H9 (cell line): Measurements from ENCODE around the gene RAI1. TPM values are rescaled to one million over a fixed set of nuclear protein-coding genes. Genes with fewer than 3 reads are reported as not detected.

Experiments used
- DNase-seq: peaks from one replicate; pipeline ENCODE4 v3.0.0-alpha.2; 2017
- H2AFZ ChIP-seq: one replicate; pipeline ENCODE4 v1.6.1; 2013; ENCODE audit warnings: mild to moderate bottlenecking, low read length, control low read depth, moderate library complexity
- H2AK5ac ChIP-seq: 2 replicates; pipeline ENCODE4 v1.6.1; 2013; ENCODE audit warnings: low read length, control low read depth, mixed read lengths; ENCODE audit not compliant: insufficient read length
- H2BK120ac ChIP-seq: one replicate; pipeline ENCODE4 v1.6.1; 2013; ENCODE audit warnings: low read depth, mild to moderate bottlenecking, low read length, control low read depth, inconsistent platforms; ENCODE audit not compliant: poor library complexity, severe bottlenecking
- H2BK12ac ChIP-seq: 2 replicates; pipeline ENCODE4 v1.6.1; 2013; ENCODE audit warnings: low read length, control low read depth, mixed read lengths, low read depth; ENCODE audit not compliant: insufficient read length
- H2BK15ac ChIP-seq: 2 replicates; pipeline ENCODE4 v1.6.1; 2013; ENCODE audit warnings: low read depth, low read length, control low read depth
- H2BK20ac ChIP-seq: one replicate; pipeline ENCODE4 v1.6.1; 2013; ENCODE audit warnings: low read depth, mild to moderate bottlenecking, low read length, control low read depth, inconsistent platforms; ENCODE audit not compliant: poor library complexity, severe bottlenecking
- H2BK5ac ChIP-seq: 2 replicates; pipeline ENCODE4 v1.6.1; 2013; ENCODE audit warnings: low read length, control low read depth, mixed read lengths; ENCODE audit not compliant: insufficient read length
- H3K14ac ChIP-seq: 2 replicates; pipeline ENCODE4 v1.6.1; 2013; ENCODE audit warnings: low read length, control low read depth; ENCODE audit not compliant: insufficient read depth
- H3K18ac ChIP-seq: 2 replicates; pipeline ENCODE4 v1.6.1; 2013; ENCODE audit warnings: low read depth, mild to moderate bottlenecking, mixed read lengths, low read length, control low read depth; ENCODE audit not compliant: insufficient read length
- H3K23ac ChIP-seq: 2 replicates; pipeline ENCODE4 v1.6.1; 2013; ENCODE audit warnings: low read length, control low read depth, mixed read lengths, low read depth; ENCODE audit not compliant: insufficient read length
- H3K23me2 ChIP-seq: 2 replicates; pipeline ENCODE4 v1.6.1; 2013; ENCODE audit warnings: low read depth, mild to moderate bottlenecking, mixed read lengths, low read length, control low read depth; ENCODE audit not compliant: insufficient read length, poor library complexity, severe bottlenecking
- H3K27ac ChIP-seq: 2 replicates; pipeline ENCODE4 v1.5.1; 2013; ENCODE audit warnings: low read length, control low read depth, mixed read lengths, low read depth; ENCODE audit not compliant: insufficient read length
- H3K27me3 ChIP-seq: 2 replicates; pipeline ENCODE4 v1.6.1; 2013; ENCODE audit warnings: low read length, control low read depth, inconsistent platforms; ENCODE audit not compliant: insufficient read depth
- H3K4ac ChIP-seq: 2 replicates; pipeline ENCODE4 v1.6.1; 2013; ENCODE audit warnings: low read depth, mild to moderate bottlenecking, control low read depth, inconsistent platforms, low read length, moderate library complexity
- H3K4me1 ChIP-seq: 2 replicates; pipeline ENCODE4 v1.6.1; 2013; ENCODE audit warnings: low read length, control low read depth, inconsistent platforms; ENCODE audit not compliant: insufficient read depth
- H3K4me2 ChIP-seq: 2 replicates; pipeline ENCODE4 v1.6.1; 2013; ENCODE audit warnings: low read length, control low read depth, mixed read lengths; ENCODE audit not compliant: insufficient read length, insufficient read depth
- H3K56ac ChIP-seq: 2 replicates; pipeline ENCODE4 v1.6.1; 2013; ENCODE audit warnings: low read depth, mild to moderate bottlenecking, mixed read lengths, low read length, control low read depth; ENCODE audit not compliant: insufficient read length
- H3K79me1 ChIP-seq: 2 replicates; pipeline ENCODE4 v1.6.1; 2013; ENCODE audit warnings: low read depth, mild to moderate bottlenecking, moderate library complexity, low read length, control low read depth, inconsistent platforms; ENCODE audit not compliant: insufficient read depth, poor library complexity, severe bottlenecking
- H3K79me2 ChIP-seq: 2 replicates; pipeline ENCODE4 v1.6.1; 2013; ENCODE audit warnings: low read length, control low read depth, inconsistent platforms; ENCODE audit not compliant: insufficient read depth
- H3K9ac ChIP-seq: 2 replicates; pipeline ENCODE4 v1.6.1; 2013; ENCODE audit warnings: low read length, control low read depth, mixed read lengths; ENCODE audit not compliant: insufficient read length; ENCODE audit errors: extremely low read depth
- H3K9me3 ChIP-seq: one replicate; pipeline ENCODE4 v1.6.1; 2013; ENCODE audit warnings: low read depth, low read length, inconsistent platforms; ENCODE audit not compliant: control insufficient read depth
- H3T11ph ChIP-seq: one replicate; pipeline ENCODE4 v1.6.1; 2013; ENCODE audit warnings: mild to moderate bottlenecking, low read length, control low read depth, inconsistent platforms
- H4K20me1 ChIP-seq: one replicate; pipeline ENCODE4 v1.6.1; 2013; ENCODE audit not compliant: control insufficient read depth, insufficient read length, insufficient read depth
- H4K5ac ChIP-seq: 2 replicates; pipeline ENCODE4 v1.6.1; 2013; ENCODE audit warnings: low read depth, mild to moderate bottlenecking, mixed read lengths, low read length, control low read depth; ENCODE audit not compliant: insufficient read length
- H4K8ac ChIP-seq: replicated peaks from 2 replicates; pipeline ENCODE4 v1.6.1; 2013; ENCODE audit warnings: low read length, control low read depth, mixed read lengths, low read depth; ENCODE audit not compliant: insufficient read length
- H4K91ac ChIP-seq: 2 replicates; pipeline ENCODE4 v1.6.1; 2013; ENCODE audit warnings: low read depth, mild to moderate bottlenecking, moderate library complexity, mixed read lengths, low read length, control low read depth; ENCODE audit not compliant: insufficient read length
- H3K27ac Mint-ChIP-seq, 3 experiments: 2 replicates in 2 of 3; 3 replicates in 1 of 3; pipeline ENCODE4 v1.8.0; 2020 to 2021; ENCODE audit warnings: mixed read lengths in 3 of 3, mild to moderate bottlenecking in 1 of 3, moderate library complexity in 1 of 3
- H3K27me3 Mint-ChIP-seq: 2 replicates; pipeline ENCODE4 v1.8.0; 2021; ENCODE audit warnings: low read depth, mild to moderate bottlenecking, moderate library complexity, mixed read lengths
- H3K36me3 Mint-ChIP-seq, 3 experiments: 2 replicates in 2 of 3; 3 replicates in 1 of 3; pipeline ENCODE4 v1.8.0; 2020 to 2021; ENCODE audit warnings: low read depth in 3 of 3, mixed read lengths in 3 of 3; ENCODE audit not compliant: insufficient read depth in 1 of 3
- H3K4me1 Mint-ChIP-seq, 2 experiments: 2 replicates each; pipeline ENCODE4 v1.8.0; 2020; ENCODE audit warnings: mixed read lengths in 2 of 2
- H3K4me3 Mint-ChIP-seq, 2 experiments: 2 replicates in 1 of 2; 3 replicates in 1 of 2; pipeline ENCODE4 v1.8.0; 2020 to 2021; ENCODE audit warnings: mild to moderate bottlenecking in 2 of 2, mixed read lengths in 2 of 2, moderate library complexity in 1 of 2
- H3K9me3 Mint-ChIP-seq, 2 experiments: 2 replicates in 1 of 2; 3 replicates in 1 of 2; pipeline ENCODE4 v1.8.0; 2020; ENCODE audit warnings: mild to moderate bottlenecking in 2 of 2, mixed read lengths in 2 of 2, moderate library complexity in 1 of 2
- CTCF ChIP-seq: fragments of 200-600 bp; sonication (generic); conservative IDR thresholded peaks from 3 replicates; pipeline ENCODE4 v1.8.0; 2021; ENCODE audit warnings: antibody characterized with exemption, mild to moderate bottlenecking
- whole genome bisulfite sequencing: extraction: QIAGEN DNeasy Blood & Tissue Kit; methylation state at CpG from one replicate; pipeline ENCODE4 v1.1.7; 2013; ENCODE audit warnings: missing lambda C conversion rate, low lambda C conversion rate, mixed read lengths; ENCODE audit not compliant: insufficient read length; ENCODE audit errors: extremely low coverage; 5-methylcytosine and 5-hydroxymethylcytosine counted together
- total RNA-seq: library from RNA; stranded (reverse); gene quantifications from 2 replicates; pipeline ENCODE4 v1.2.1, GENCODE V29; 2021

RAI1 gene
- total RNA-seq, 1 experiment from 2014 or later: 1.5 TPM

- Mint-ChIP-seq H3K4me3 (no peak overlapping the region), H3K4me1 (peaks cover 5 to 11% of the 10 kb centered on the region in 2 experiments; a peak in 3 of 4 replicates), H3K27ac (no peak overlapping the region), H3K36me3 (no peaks in the 10 kb centered on the region), H3K9me3 (no peaks in the 10 kb centered on the region; a peak in 1 of 5 replicates), H3K27me3 (peaks cover 92% of the 10 kb centered on the region)
- Histone ChIP-seq H3K27me3 (peaks cover 13% of the 10 kb centered on the region; the same call in 1 of the 2 replicates), H2AFZ (no peak overlapping the region), H2BK120ac (no peak overlapping the region), H3K9ac (no peak overlapping the region), H3T11ph (no peak overlapping the region), H3K23me2 (no peaks in the 10 kb centered on the region), H3K79me2 (no peaks in the 10 kb centered on the region), H3K4me2 (no peak overlapping the region), H3K56ac (no peak overlapping the region), H4K8ac (no peak overlapping the region), H2AK5ac (no peak overlapping the region), H4K20me1 (no peaks in the 10 kb centered on the region), H3K4ac (no peak overlapping the region), H3K4me1 (no peaks in the 10 kb centered on the region), H4K5ac (no peak overlapping the region), H3K9me3 (no peaks in the 10 kb centered on the region), H4K91ac (no peak overlapping the region), H2BK12ac (no peak overlapping the region), H3K23ac (no peak overlapping the region), H2BK20ac (no peak overlapping the region), H3K27ac (no peak overlapping the region), H3K79me1 (no peaks in the 10 kb centered on the region), H2BK5ac (no peak overlapping the region), H2BK15ac (no peak overlapping the region), H3K14ac (no peak overlapping the region), H3K18ac (no peak overlapping the region)
- no peak for DNase-seq
- WGBS: no CpG with 5 or more reads among the region's 9 CpGs
- TF ChIP-seq CTCF: no peak
Measured at GRCh38 chr17:17732892-17733670, 51.8 kb downstream of the RAI1 start.
